SK-N-SH (cell line): ENCODE results near the gene NFKBIE. TPM values are rescaled to one million over a fixed set of nuclear protein-coding genes. Genes with fewer than 3 reads are reported as not detected.

Experiments
- CTCF ChIA-PET: fragments of 300-600, 350-600 bp; formaldehyde crosslinking; extraction: SDS; loops from one replicate; lab custom pipeline; 2021; lab: Yijun Ruan, JAX
- POLR2A ChIA-PET: fragments of 350-600 bp; sonication (Branson Sonifier 250); formaldehyde crosslinking; extraction: SDS; loops from one replicate; lab custom pipeline; 2020; ENCODE audit warnings: antibody characterized with exemption, inconsistent platforms; lab: Yijun Ruan, JAX
- DNase-seq: peaks from one replicate; pipeline ENCODE4 v3.0.0; 2012
- H2AFZ ChIP-seq: fragments of 200-600 bp; sonication (generic); 2 replicates; pipeline ENCODE4 v1.8.1; 2016; ENCODE audit warnings: antibody characterized with exemption, mild to moderate bottlenecking, low read depth
- H3F3A ChIP-seq: fragments of 200-600 bp; sonication (generic); replicated peaks from 2 replicates; pipeline ENCODE3; 2016; ENCODE audit warnings: antibody characterized with exemption, mild to moderate bottlenecking; ENCODE audit not compliant: insufficient read depth
- H3K27ac ChIP-seq, 2 experiments: fragments of 200-500 bp in 1 of 2; fragments of 200-600 bp in 1 of 2; sonication (Bioruptor generic) in 1 of 2; sonication (generic), shearing (Covaris generic) in 1 of 2; 2 replicates each; pipeline versions ENCODE4 v1.5.1 to v1.6.1; 2014 to 2016; ENCODE audit warnings: low read depth in 2 of 2, inconsistent platforms in 1 of 2, low read length in 1 of 2, mild to moderate bottlenecking in 1 of 2, mixed read lengths in 1 of 2
- H3K27me3 ChIP-seq: fragments of 200-600 bp; sonication (generic), shearing (Covaris generic); 2 replicates; pipeline ENCODE4 v1.6.1; 2016; ENCODE audit warnings: mixed run types; ENCODE audit not compliant: insufficient read depth
- H3K36me3 ChIP-seq, 2 experiments: fragments of 200-500 bp in 1 of 2; fragments of 200-600 bp in 1 of 2; sonication (Bioruptor generic) in 1 of 2; sonication (generic) in 1 of 2; replicated peaks in 1 of 2; 2 replicates each; pipeline versions ENCODE3 to v1.5.1; 2014 to 2016; ENCODE audit warnings: low read length in 1 of 2, mild to moderate bottlenecking in 1 of 2; ENCODE audit not compliant: insufficient read depth in 2 of 2, control insufficient read depth in 1 of 2
- H3K4me1 ChIP-seq, 2 experiments: fragments of 200-500 bp in 1 of 2; fragments of 200-600 bp in 1 of 2; sonication (Bioruptor generic) in 1 of 2; sonication (generic), shearing (Covaris generic) in 1 of 2; 2 replicates each; pipeline versions ENCODE4 v1.5.1 to v1.6.1; 2014 to 2016; ENCODE audit warnings: low read depth in 1 of 2, low read length in 1 of 2, mixed run types in 1 of 2; ENCODE audit not compliant: insufficient read depth in 2 of 2, control insufficient read depth in 1 of 2
- H3K4me2 ChIP-seq: fragments of 200-600 bp; sonication (generic), shearing (Covaris generic); 2 replicates; pipeline ENCODE4 v1.6.1; 2017; ENCODE audit warnings: mixed run types
- H3K4me3 ChIP-seq, 2 experiments: fragments of 200-500 bp in 1 of 2; fragments of 200-600 bp in 1 of 2; sonication (Bioruptor generic) in 1 of 2; sonication (generic), shearing (Covaris generic) in 1 of 2; 2 replicates each; pipeline versions ENCODE4 v1.5.1 to v1.8.1; 2014 to 2016; ENCODE audit warnings: low read depth in 2 of 2, inconsistent platforms in 1 of 2, low read length in 1 of 2, mild to moderate bottlenecking in 1 of 2, mixed read lengths in 1 of 2, moderate library complexity in 1 of 2
- H3K79me2 ChIP-seq: fragments of 200-600 bp; sonication (generic); 2 replicates; pipeline ENCODE4 v1.8.1; 2017; ENCODE audit warnings: mild to moderate bottlenecking; ENCODE audit not compliant: insufficient read depth
- H3K9ac ChIP-seq: fragments of 200-600 bp; sonication (generic); 2 replicates; pipeline ENCODE4 v1.6.1; 2017; ENCODE audit warnings: mixed run types
- H3K9me2 ChIP-seq: fragments of 200-600 bp; sonication (generic); 2 replicates; pipeline ENCODE4 v1.6.1; 2017; ENCODE audit warnings: mixed run types
- H3K9me3 ChIP-seq: fragments of 200-600 bp; sonication (generic); 2 replicates; pipeline ENCODE4 v1.6.1; 2017; ENCODE audit warnings: mixed run types, mild to moderate bottlenecking, moderate library complexity
- H4K20me1 ChIP-seq: fragments of 200-600 bp; sonication (generic); 2 replicates; pipeline ENCODE4 v1.6.1; 2017; ENCODE audit warnings: mild to moderate bottlenecking, mixed run types; ENCODE audit not compliant: insufficient read depth
- CTCF ChIP-seq: fragments of 200-600 bp; sonication (generic); IDR thresholded peaks from 2 replicates; pipeline ENCODE4 v1.6.1; 2017; ENCODE audit warnings: antibody characterized with exemption, mild to moderate bottlenecking, moderate library complexity
- ELF1 ChIP-seq: IDR thresholded peaks from 2 replicates; pipeline ENCODE4 v1.4.0; 2012
- EP300 ChIP-seq, 2 experiments: IDR thresholded peaks; 2 replicates each; pipeline versions ENCODE4 v1.4.0 to v1.6.1; 2012; ENCODE audit warnings: borderline replicate concordance in 1 of 2, low read depth in 1 of 2, low read length in 1 of 2
- EZH2phosphoT487 ChIP-seq: fragments of 200-600 bp; sonication (generic); IDR thresholded peaks from 2 replicates; pipeline ENCODE4 v1.6.1; 2017; ENCODE audit warnings: low read depth, mixed run types, mild to moderate bottlenecking, antibody characterized with exemption, moderate library complexity, borderline replicate concordance
- FOSL2 ChIP-seq: IDR thresholded peaks from 2 replicates; pipeline ENCODE4 v1.4.0; 2012; ENCODE audit warnings: low read depth, mild to moderate bottlenecking, moderate library complexity, borderline replicate concordance
- FOXJ3 ChIP-seq: sonication (generic); formaldehyde crosslinking; IDR thresholded peaks from 2 replicates; pipeline ENCODE4 v1.5.1; 2020; ENCODE audit warnings: mild to moderate bottlenecking, missing genetic modification reagents
- GABPA ChIP-seq: IDR thresholded peaks from 2 replicates; pipeline ENCODE4 v1.4.0; 2012; ENCODE audit warnings: low read depth, mild to moderate bottlenecking
- GATA2 ChIP-seq: sonication (generic); formaldehyde crosslinking; IDR thresholded peaks from 2 replicates; pipeline ENCODE4 v1.5.0; 2020; ENCODE audit warnings: mild to moderate bottlenecking, missing genetic modification reagents
- JUND ChIP-seq: IDR thresholded peaks from 2 replicates; pipeline ENCODE4 v1.4.0; 2012
- MAX ChIP-seq: IDR thresholded peaks from 2 replicates; pipeline ENCODE4 v1.4.0; 2012; ENCODE audit warnings: low read depth
- MXI1 ChIP-seq: IDR thresholded peaks from 2 replicates; pipeline ENCODE4 v1.6.1; 2012; ENCODE audit warnings: mild to moderate bottlenecking, low read depth, low read length, improper control_type of control experiment
- PBX3 ChIP-seq: IDR thresholded peaks from 2 replicates; pipeline ENCODE4; 2012
- REST ChIP-seq: IDR thresholded peaks from 2 replicates; pipeline ENCODE4 v1.6.1; 2012; ENCODE audit warnings: mild to moderate bottlenecking, low read depth, low read length, moderate library complexity
- SIN3A ChIP-seq: IDR thresholded peaks from 2 replicates; pipeline ENCODE4 v1.6.1; 2012; ENCODE audit warnings: low read depth, mild to moderate bottlenecking, low read length, moderate library complexity, borderline replicate concordance
- SMC3 ChIP-seq: IDR thresholded peaks from 2 replicates; pipeline ENCODE4 v1.6.1; 2012; ENCODE audit warnings: low read depth, low read length, improper control_type of control experiment
- TAF1 ChIP-seq: IDR thresholded peaks from 2 replicates; pipeline ENCODE4 v1.6.1; 2012; ENCODE audit warnings: low read depth, mild to moderate bottlenecking, low read length, moderate library complexity, borderline replicate concordance
- TCF12 ChIP-seq: IDR thresholded peaks from 2 replicates; pipeline ENCODE4 v1.4.0; 2012
- TEAD4 ChIP-seq: IDR thresholded peaks from 2 replicates; pipeline ENCODE4 v1.4.0; 2012; ENCODE audit warnings: mild to moderate bottlenecking, borderline replicate concordance; ENCODE audit not compliant: insufficient read depth
- WGBS: methylation state at CpG from one replicate; pipeline ENCODE4 v1.1.6; 2017; ENCODE audit warnings: low lambda C conversion rate; 5-methylcytosine and 5-hydroxymethylcytosine counted together
- polyA plus RNA-seq, 3 experiments: library from polyadenylated mRNA; depleted of rRNA; stranded (reverse); fragments of >200 nt; gene quantifications; 2 replicates each; pipeline ENCODE4 v1.2.3, GENCODE V29; 2012
- TF ChIP-seq, protein P1 (sequence below): IDR thresholded peaks from 2 replicates; pipeline ENCODE4 v1.4.0; 2012; ENCODE audit warnings: low read depth, borderline replicate concordance

NFKBIE gene
- polyA plus RNA-seq, 1 of the 3 experiments (the other 2 are of a cell fraction), result 5.8 TPM

GRCh38 chr6:44267252-44267651 lies 1.9 kb upstream of the NFKBIE start:
- H3K36me3 ChIP-seq, result no peaks in the 10 kb centered on the region
- H3K9me2 ChIP-seq, result no peaks in the 10 kb centered on the region
- H3K27me3 ChIP-seq, result peaks cover 31% of the 10 kb centered on the region
- no peak overlapping the region for H3K4me2 ChIP-seq
- H2AFZ ChIP-seq, result no peak overlapping the region
- no peak for DNase-seq
- H4K20me1 ChIP-seq, result no peaks in the 10 kb centered on the region
- no peaks in the 10 kb centered on the region for H3K9me3 ChIP-seq
- no peak for TF ChIP-seq PBX3
- no peak for TF ChIP-seq MAX
- TF ChIP-seq ELF1, result no peak
- TF ChIP-seq TCF12, result no peak
- TF ChIP-seq TAF1, result no peak
- no peak for TF ChIP-seq GABPA
- TF ChIP-seq, protein P1, sequence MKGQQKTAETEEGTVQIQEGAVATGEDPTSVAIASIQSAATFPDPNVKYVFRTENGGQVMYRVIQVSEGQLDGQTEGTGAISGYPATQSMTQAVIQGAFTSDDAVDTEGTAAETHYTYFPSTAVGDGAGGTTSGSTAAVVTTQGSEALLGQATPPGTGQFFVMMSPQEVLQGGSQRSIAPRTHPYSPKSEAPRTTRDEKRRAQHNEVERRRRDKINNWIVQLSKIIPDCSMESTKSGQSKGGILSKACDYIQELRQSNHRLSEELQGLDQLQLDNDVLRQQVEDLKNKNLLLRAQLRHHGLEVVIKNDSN, result no peak
- TF ChIP-seq TEAD4, result no peak
- no peak for TF ChIP-seq GATA2 (CRISPR knock-in tag)
- TF ChIP-seq FOSL2, result no peak
- no peak for TF ChIP-seq EZH2phosphoT487
- TF ChIP-seq JUND, result no peak
- TF ChIP-seq, all 33 proteins: peak for 0
- ChIA-PET POLR2A (interaction anchor here (0.8 kb wide), 1 partner anchor 38 kb away, joined by 4 read pairs; no protein-coding TSS in a partner anchor), CTCF (interaction anchor here (0.8 to 9.1 kb wide), 21 partner anchors 10 to 192 kb away, joined by 3 to 238 read pairs (median 7); partner anchors contain the start of genes AARS2, HSP90AB1, SLC35B2 and SPATS1)
- peaks cover 11% of the 10 kb centered on the region for H3F3A ChIP-seq
- 36% methylated on average over 10 of the region's 10 CpGs for WGBS
- H3K4me1 ChIP-seq, result peaks cover 16 to 46% of the 10 kb centered on the region in 2 experiments; a peak in 2 of 4 replicates
- H3K4me3 ChIP-seq, result no peak overlapping the region
- H3K79me2 ChIP-seq, result peaks cover 19% of the 10 kb centered on the region; the same call in 1 of the 2 replicates
- no peak overlapping the region for H3K27ac ChIP-seq
- no peak overlapping the region for H3K9ac ChIP-seq

- ChIA-PET CTCF (interaction anchor here (0.8 to 9.1 kb wide), 14 partner anchors 11 to 193 kb away, joined by 3 to 238 read pairs (median 12); partner anchors contain the start of genes AARS2, HSP90AB1, SLC35B2 and SPATS1), POLR2A (interaction anchor here (0.8 kb wide), 1 partner anchor 39 kb away, joined by 4 read pairs; no protein-coding TSS in a partner anchor)
- WGBS, result 74% methylated on average over 3 of the region's 3 CpGs
- no peaks in the 10 kb centered on the region for H3K36me3 ChIP-seq
- H3K4me1 ChIP-seq, result peaks cover 16 to 37% of the 10 kb centered on the region in 2 experiments; a peak in 2 of 4 replicates
- H3K27ac ChIP-seq, result no peak overlapping the region
- no peaks in the 10 kb centered on the region for H4K20me1 ChIP-seq
- H3K4me2 ChIP-seq, result no peak overlapping the region
- H3K4me3 ChIP-seq, result no peak overlapping the region
- H3K9ac ChIP-seq, result no peak overlapping the region
- DNase-seq, result no peak
- H3K79me2 ChIP-seq, result peaks cover 21% of the 10 kb centered on the region; the same call in 1 of the 2 replicates
- peaks cover 22% of the 10 kb centered on the region for H3K27me3 ChIP-seq
- H2AFZ ChIP-seq, result no peak overlapping the region
- peaks cover 11% of the 10 kb centered on the region for H3F3A ChIP-seq
- H3K9me2 ChIP-seq, result no peaks in the 10 kb centered on the region
- no peaks in the 10 kb centered on the region for H3K9me3 ChIP-seq
- TF ChIP-seq EP300 (IDR thresholded peaks at IDR 0.05; ENCODE audit: borderline replicate concordance in 1 of 2, low read depth in 1 of 2, low read length in 1 of 2) (no peak), SMC3 (no peak), REST (no peak), SIN3A (no peak), MXI1 (no peak), FOXJ3 (CRISPR knock-in tag) (no peak), CTCF (no peak), PBX3 (no peak), GATA2 (CRISPR knock-in tag) (no peak)
Observed at GRCh38 chr6:44266347-44266746, 996 bp upstream of the NFKBIE start.
